ENCODE measurements around the gene BATF3.

DNA sequence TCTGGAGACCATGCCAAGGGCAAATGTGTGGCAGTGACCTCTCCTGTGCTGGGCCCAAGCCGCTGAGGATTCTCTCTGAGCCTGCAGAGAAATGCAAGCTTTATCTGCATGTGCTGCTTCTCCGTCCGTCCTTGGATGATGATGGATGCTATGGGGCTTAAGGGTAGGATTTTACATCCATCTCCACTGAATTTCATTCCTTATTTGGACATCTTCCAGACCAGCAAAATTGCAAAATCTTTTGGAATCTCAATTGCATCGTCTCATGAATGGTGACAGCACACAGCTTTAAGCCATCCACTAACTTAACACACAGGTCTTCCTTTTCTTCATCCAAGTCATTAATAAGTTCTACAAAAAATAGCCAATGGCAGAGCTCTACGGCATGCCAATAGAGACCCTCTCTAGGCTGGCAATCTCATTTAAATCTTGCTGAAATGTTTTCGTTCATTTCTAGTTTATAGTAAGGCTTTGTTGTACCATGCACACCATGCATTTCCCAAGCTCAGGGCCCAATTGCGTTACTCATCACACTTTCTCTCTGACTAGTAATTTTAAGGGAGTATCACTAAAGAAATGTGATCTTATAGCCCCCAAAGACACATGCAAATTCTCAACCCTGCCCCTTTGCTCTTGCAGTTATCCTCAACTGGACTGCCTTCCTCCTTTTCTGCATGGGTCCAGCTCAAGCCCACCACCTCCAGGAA is 11.1 kb downstream of the BATF3 start:
- TF ChIP-seq, protein P1, sequence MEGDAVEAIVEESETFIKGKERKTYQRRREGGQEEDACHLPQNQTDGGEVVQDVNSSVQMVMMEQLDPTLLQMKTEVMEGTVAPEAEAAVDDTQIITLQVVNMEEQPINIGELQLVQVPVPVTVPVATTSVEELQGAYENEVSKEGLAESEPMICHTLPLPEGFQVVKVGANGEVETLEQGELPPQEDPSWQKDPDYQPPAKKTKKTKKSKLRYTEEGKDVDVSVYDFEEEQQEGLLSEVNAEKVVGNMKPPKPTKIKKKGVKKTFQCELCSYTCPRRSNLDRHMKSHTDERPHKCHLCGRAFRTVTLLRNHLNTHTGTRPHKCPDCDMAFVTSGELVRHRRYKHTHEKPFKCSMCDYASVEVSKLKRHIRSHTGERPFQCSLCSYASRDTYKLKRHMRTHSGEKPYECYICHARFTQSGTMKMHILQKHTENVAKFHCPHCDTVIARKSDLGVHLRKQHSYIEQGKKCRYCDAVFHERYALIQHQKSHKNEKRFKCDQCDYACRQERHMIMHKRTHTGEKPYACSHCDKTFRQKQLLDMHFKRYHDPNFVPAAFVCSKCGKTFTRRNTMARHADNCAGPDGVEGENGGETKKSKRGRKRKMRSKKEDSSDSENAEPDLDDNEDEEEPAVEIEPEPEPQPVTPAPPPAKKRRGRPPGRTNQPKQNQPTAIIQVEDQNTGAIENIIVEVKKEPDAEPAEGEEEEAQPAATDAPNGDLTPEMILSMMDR (IDR thresholded peaks at IDR 0.05) = no peak
- TF ChIP-seq EP300 (IDR thresholded peaks at IDR 0.05) = no peak
